Dedifferentiated amniotic fluid mesenchymal stem cell (primary cell): ENCODE measurements around the gene ALDH1L1.
"Not testable (repeated sequence)": the region's sequence is repeated elsewhere in the genome, so short reads cannot be mapped to it uniquely, and the experiment has no call there.

Experiments used
- DNase-seq: peaks from one replicate; pipeline ENCODE4 v3.0.0-alpha.2; 2016; ENCODE audit errors: extremely low spot score

Gene ALDH1L1

DNA sequence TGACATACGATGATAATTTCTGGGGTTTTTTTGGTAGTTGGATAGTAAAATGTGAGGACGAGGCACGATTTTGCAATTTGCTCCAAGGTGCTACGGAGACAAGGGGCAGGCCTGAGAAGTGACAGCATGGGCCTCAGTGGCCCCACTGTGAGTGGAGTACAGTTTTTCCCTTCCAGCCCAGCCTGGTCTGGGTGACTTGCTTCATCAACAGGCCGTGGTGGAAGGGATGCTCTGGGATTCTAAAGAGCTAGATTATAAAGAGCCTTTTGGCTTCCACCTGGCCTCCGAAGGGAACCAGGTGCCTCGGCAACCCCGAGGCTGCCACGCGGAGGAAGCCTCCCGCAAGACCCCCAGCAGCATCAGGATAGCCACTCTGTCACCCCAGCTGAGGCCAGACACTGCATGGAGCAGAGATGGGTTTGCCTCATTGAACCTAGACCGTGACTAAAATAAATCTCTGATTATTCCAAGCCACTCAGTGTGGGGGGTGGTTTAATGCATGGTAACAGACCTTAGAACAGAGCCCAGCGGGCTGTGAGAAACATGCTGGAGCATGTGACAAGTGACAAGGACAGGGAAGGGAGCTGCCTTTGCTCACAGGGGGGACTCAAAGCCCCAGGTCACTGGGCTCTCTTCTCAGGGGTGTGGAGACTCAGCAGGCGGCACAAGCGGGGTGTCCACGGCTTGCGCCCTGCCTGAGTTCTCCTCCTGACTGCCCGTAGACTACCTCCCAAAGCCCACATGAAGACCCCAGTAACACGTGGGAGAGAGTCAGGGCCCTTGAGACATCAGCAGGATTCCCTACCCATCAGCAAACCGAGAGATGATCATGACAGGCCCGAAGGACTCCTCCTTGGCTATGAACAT lies 73.8 kb downstream of the ALDH1L1 start:
- no peak for DNase-seq

DNA sequence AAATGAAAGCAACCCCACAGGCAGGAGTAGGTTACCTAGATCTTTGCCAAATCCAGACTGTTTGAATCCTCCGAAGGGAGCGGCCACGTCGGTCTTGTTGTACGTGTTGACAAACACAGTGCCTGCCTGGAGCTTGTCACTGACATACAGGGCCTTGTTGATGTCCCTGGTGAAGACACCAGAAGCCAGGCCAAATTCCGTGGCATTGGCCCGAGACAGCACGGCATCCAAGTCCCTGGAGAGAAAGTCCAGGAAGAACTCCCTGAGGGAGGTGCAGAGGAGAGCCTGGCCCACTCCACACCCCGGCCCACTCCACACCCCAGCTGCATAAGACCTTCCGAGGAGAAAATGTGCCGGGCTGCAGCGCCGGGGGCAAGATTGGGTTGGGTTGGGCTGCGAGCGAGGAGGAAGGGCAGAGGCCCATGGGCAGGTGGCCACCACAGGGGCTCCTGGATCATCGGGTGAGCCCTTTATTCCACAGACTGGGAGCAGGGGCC lies 74.6 kb downstream of the ALDH1L1 start:
- DNase-seq, result no peak

- DNase-seq, result no peak
Observed at GRCh38 chr3:126104742-126105605, 75.4 kb downstream of the ALDH1L1 start.

GRCh38 chr3:126104028-126104635 lies 76.3 kb downstream of the ALDH1L1 start:
- DNase-seq, result no peak

GRCh38 chr3:126103121-126104027 lies 77.0 kb downstream of the ALDH1L1 start:
- DNase-seq, result no peak

- DNase-seq, result peak; percentile 26
Observed at GRCh38 chr3:126102530-126102951, 77.8 kb downstream of the ALDH1L1 start.

GRCh38 chr3:126102011-126102410 lies 78.4 kb downstream of the ALDH1L1 start:
- no peak for DNase-seq

- no peak for DNase-seq
Observed at GRCh38 chr3:126101521-126101982, 78.8 kb downstream of the ALDH1L1 start.

- DNase-seq, result peak; percentile 15
Observed at GRCh38 chr3:126100634-126101301, 79.6 kb downstream of the ALDH1L1 start.

DNA sequence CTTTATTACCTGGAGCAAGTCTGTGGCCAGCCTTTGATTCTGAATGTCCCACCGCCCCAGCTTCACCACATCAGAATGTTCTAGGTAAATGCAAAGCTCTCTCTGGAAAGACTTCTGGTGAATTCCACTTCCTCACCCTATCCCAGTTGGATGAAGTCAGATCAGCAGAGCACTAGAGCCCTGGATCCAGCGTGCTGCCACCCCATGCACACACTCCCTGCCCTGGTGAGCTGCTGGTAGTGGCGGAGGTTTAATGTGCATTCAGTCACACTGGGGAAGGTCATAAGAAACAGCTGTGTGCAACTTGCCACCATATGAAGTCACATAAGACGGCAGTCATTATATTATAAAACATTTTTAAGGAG lies 80.1 kb downstream of the ALDH1L1 start:
- no peak for DNase-seq

GRCh38 chr3:126098391-126098858 lies 82.0 kb downstream of the ALDH1L1 start:
- no peak for DNase-seq

DNA sequence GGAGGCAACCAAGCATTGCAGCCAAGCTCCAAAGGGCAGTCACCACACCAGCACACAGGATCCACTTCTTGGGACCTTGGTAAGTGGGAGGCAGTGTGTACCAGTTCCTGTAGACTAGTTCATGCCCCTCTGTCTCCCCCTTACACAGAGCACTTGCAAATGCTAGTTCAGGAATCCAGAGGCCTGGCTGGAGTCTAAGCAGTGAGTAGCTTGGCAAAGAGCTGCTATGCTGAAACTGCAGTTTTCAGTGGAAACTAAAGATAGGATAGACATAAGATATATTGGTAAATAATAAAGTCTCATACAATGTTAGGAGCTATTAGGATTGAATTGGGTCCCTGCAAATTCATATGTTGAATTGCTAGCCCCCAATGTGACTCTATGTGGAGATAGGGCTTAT lies 82.6 kb downstream of the ALDH1L1 start:
- no peak for DNase-seq

DNA sequence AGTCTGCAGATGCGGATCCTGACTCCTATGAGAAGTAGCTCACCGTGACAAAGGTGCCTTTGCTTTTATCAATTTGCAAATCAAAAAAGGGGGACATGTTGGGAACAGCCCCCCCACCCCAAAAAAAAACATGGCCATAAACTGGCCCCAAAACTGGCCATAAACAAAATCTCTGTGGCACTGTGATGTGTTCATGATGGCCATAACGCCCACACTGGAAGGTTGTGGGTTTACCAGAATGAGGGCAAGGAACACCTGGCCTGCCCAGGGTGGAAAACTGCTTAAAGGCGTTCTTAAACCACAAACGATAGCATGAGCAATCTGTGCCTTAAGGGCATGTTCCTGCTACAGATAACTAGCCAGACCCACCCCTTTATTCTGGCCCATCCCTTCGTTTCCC lies 84.1 kb downstream of the ALDH1L1 start:
- DNase-seq, result not testable (repeated sequence)

DNA sequence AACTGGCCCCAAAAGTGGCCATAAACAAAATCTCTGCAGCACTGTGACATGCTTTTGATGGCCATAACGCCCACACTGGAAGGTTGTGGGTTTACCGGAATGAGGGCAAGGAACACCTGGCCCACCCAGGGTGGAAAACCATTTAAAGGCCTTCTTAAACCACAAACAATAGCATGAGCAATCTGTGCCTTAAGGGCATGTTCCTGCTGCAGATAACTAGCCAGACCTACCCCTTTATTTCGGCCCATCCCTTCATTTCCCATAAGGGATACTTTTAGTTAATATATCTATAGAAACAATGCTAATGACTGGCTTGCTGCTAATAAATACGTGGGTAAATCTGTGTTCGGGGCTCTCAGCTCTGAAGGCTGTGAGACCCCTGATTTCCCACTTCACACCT lies 88.3 kb downstream of the ALDH1L1 start:
- not testable (repeated sequence) for DNase-seq

- no peak for DNase-seq
Observed at GRCh38 chr3:126087552-126088175, 92.7 kb downstream of the ALDH1L1 start.

- DNase-seq, result no peak
Observed at GRCh38 chr3:126085841-126086240, 94.5 kb downstream of the ALDH1L1 start.

- DNase-seq, result no peak
Observed at GRCh38 chr3:126085276-126085675, 95.1 kb downstream of the ALDH1L1 start.

- no peak for DNase-seq
Observed at GRCh38 chr3:126084768-126085180, 95.6 kb downstream of the ALDH1L1 start.

DNA sequence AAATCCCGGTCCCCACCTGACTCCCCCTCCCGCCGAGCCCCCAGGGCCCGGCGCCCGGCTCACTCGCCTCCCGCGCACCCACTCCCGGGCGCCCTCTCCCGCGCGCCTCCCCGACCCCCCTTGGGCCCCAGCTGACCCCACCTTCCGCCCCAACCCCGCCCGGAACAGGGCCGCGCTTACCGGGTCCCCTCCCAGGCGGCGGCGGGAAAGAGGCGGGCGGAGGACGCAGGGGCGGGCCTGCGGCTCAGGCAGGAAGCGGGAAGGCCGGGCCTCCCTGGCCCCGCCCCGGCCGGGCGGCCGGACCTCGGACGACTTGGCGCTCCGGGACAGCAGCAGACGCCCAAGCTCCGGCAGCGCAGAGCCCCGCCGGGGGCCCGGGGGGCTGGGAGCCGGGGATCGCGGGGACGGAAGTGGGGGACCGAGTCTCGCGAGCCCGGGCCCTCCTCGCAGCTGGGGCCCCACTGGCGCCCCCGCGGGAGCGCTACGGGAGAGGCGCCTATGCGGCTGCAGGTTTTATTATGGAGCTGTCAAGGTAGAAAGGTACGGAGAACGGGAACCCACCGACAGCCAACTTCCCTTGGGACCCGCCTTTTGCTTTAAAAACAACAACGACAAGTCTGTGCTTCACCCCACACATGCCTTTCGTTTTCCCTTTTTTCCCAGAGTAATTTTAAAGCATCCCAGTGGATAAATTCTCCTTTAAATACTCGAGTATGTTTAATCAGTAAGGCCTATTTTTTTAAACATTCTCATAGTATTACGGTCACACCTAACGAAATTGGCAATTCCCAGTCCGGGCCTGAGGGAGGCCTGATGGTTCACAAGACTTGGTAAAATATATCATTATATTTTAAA lies 96.2 kb downstream of the ALDH1L1 start, which contains the start of gene SLC41A3:
SLC41A3 (minus strand) TSS at position 212 of the 855 bp plus-strand sequence. CDS start 15,905 bp downstream, outside the sequence.
- peak; percentile 53 for DNase-seq
